ENCODE results near the gene KCTD14.
"Not testable (repeated sequence)": the region's sequence is repeated elsewhere in the genome, so short reads cannot be mapped to it uniquely, and the experiment has no call there.

KCTD14 gene

DNA sequence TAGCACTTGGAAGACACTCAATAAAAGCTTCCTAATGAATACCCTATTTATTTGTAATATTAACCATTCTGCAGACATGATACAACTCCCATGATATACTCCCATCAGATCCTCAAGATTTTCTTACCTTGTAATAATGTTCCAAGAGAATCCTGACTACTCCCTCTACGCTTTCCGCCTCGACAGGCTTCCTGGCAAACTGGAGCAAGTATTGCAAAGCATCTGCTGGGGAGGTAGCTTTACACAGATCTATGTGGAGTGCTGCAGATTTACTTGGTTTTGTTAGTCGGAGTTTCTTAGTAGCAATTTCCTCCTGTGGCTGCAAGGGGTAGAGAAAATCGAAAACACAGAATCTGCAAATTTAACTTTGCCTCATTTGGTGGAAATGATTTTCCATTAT lies 32.1 kb downstream of the KCTD14 start:
- Histone ChIP-seq H3K79me2 (ENCODE audit: control insufficient read depth, insufficient read depth, low read length) (peaks cover 11% of the 10 kb centered on the region), H2BK15ac (replicated peaks; ENCODE audit: low read depth) (no peak overlapping the region), H3K27ac (ENCODE audit: low read depth, low read length) (no peak overlapping the region), H4K5ac (ENCODE audit: low read length) (no peak overlapping the region), H4K8ac (ENCODE audit: low read depth, low read length) (no peak overlapping the region), H3K36me3 (ENCODE audit: control insufficient read depth, insufficient read depth, low read length) (no peaks in the 10 kb centered on the region), H2BK5ac (ENCODE audit: low read length) (no peak overlapping the region), H3K4ac (ENCODE audit: low read depth, low read length) (no peak overlapping the region), H2BK120ac (ENCODE audit: low read depth, low read length) (no peak overlapping the region), H3K4me1 (ENCODE audit: control insufficient read depth, low read depth, low read length) (peaks cover 4% of the 10 kb centered on the region), H3K27me3 (ENCODE audit: insufficient read depth, low read length, poor library complexity) (no peaks in the 10 kb centered on the region), H3K56ac (ENCODE audit: low read length) (no peak overlapping the region), H3K9ac (ENCODE audit: low read length) (no peak overlapping the region), H3K23ac (ENCODE audit: low read length) (no peak overlapping the region), H2AK5ac (ENCODE audit: low read length) (no peak overlapping the region), H3K4me2 (ENCODE audit: low read length) (no peak overlapping the region), H3K18ac (ENCODE audit: low read length) (no peak overlapping the region), H3K79me1 (ENCODE audit: low read length) (peaks cover 12% of the 10 kb centered on the region), H3K4me3 (ENCODE audit: low read length) (no peak overlapping the region)
- DNase-seq = no peak
- WGBS (ENCODE audit: extremely low coverage, insufficient coverage, low lambda C conversion rate) = no CpG with 5 or more reads among the region's 5 CpGs

GRCh38 chr11:77986456-77986855 lies 36.6 kb downstream of the KCTD14 start:
- WGBS (ENCODE audit: extremely low coverage, insufficient coverage, low lambda C conversion rate) = no CpG with 5 or more reads among the region's 8 CpGs
- not testable (repeated sequence) for H3K27me3 ChIP-seq (ENCODE audit: insufficient read depth, low read length, poor library complexity); H3K36me3 ChIP-seq (ENCODE audit: control insufficient read depth, insufficient read depth, low read length)

GRCh38 chr11:77981346-77981947 lies 41.6 kb downstream of the KCTD14 start:
- no peak overlapping the region for H3K4ac ChIP-seq (ENCODE audit: low read depth, low read length)

More at GRCh38 chr11:77986456-77986855, 36.6 kb downstream of the KCTD14 start:
- H3K9ac ChIP-seq (ENCODE audit: low read length); H3K23ac ChIP-seq (ENCODE audit: low read length); H3K79me1 ChIP-seq (ENCODE audit: low read length); H4K5ac ChIP-seq (ENCODE audit: low read length); H3K4me2 ChIP-seq (ENCODE audit: low read length); H2AK5ac ChIP-seq (ENCODE audit: low read length); H3K79me2 ChIP-seq (ENCODE audit: control insufficient read depth, insufficient read depth, low read length); H3K4ac ChIP-seq (ENCODE audit: low read depth, low read length); DNase-seq; H3K4me1 ChIP-seq (ENCODE audit: control insufficient read depth, low read depth, low read length); H3K18ac ChIP-seq (ENCODE audit: low read length); H3K56ac ChIP-seq (ENCODE audit: low read length); H2BK5ac ChIP-seq (ENCODE audit: low read length); H3K27ac ChIP-seq (ENCODE audit: low read depth, low read length); H4K8ac ChIP-seq (ENCODE audit: low read depth, low read length); H2BK15ac ChIP-seq (replicated peaks; ENCODE audit: low read depth); H3K4me3 ChIP-seq (ENCODE audit: low read length); H2BK120ac ChIP-seq (ENCODE audit: low read depth, low read length): not testable (repeated sequence)

DNA sequence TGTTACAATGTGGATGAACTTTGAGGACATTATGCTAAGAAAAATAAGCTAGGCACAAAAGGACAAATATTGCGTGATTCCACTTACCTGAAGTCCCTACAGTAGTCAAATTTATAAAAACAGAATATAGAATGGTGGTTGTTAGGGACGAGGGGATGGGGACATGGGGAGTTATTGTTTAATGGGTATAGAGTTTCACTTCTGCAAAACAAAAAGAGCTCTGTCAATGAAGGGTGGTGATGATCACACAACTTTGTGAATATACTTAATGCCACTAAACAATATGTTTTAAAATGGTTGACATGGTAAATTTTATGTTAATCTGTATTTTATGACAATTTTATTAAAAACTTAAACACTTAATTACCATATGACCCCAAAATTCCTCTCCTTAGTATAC lies 54.7 kb downstream of the KCTD14 start:
- H3K27me3 ChIP-seq (ENCODE audit: insufficient read depth, low read length, poor library complexity) = no peaks in the 10 kb centered on the region
- DNase-seq = no peak
- H3K4me2 ChIP-seq (ENCODE audit: low read length) = no peak overlapping the region
- H2BK15ac ChIP-seq (replicated peaks; ENCODE audit: low read depth) = no peak overlapping the region
- WGBS (ENCODE audit: extremely low coverage, insufficient coverage, low lambda C conversion rate) = no CpG with 5 or more reads among the region's 2 CpGs
- no peak overlapping the region for H2BK120ac ChIP-seq (ENCODE audit: low read depth, low read length)
- no peaks in the 10 kb centered on the region for H3K36me3 ChIP-seq (ENCODE audit: control insufficient read depth, insufficient read depth, low read length)
- no peak overlapping the region for H2AK5ac ChIP-seq (ENCODE audit: low read length)
- no peaks in the 10 kb centered on the region for H3K4me1 ChIP-seq (ENCODE audit: control insufficient read depth, low read depth, low read length)
- no peak overlapping the region for H3K4me3 ChIP-seq (ENCODE audit: low read length)
- no peak overlapping the region for H4K5ac ChIP-seq (ENCODE audit: low read length)
- H2BK5ac ChIP-seq (ENCODE audit: low read length) = no peak overlapping the region
- no peaks in the 10 kb centered on the region for H3K79me1 ChIP-seq (ENCODE audit: low read length)
- H4K8ac ChIP-seq (ENCODE audit: low read depth, low read length) = no peak overlapping the region
- H3K79me2 ChIP-seq (ENCODE audit: control insufficient read depth, insufficient read depth, low read length) = no peaks in the 10 kb centered on the region
- no peak overlapping the region for H3K4ac ChIP-seq (ENCODE audit: low read depth, low read length)
- H3K23ac ChIP-seq (ENCODE audit: low read length) = no peak overlapping the region
- H3K27ac ChIP-seq (ENCODE audit: low read depth, low read length) = no peak overlapping the region
- no peak overlapping the region for H3K56ac ChIP-seq (ENCODE audit: low read length)
- no peak overlapping the region for H3K9ac ChIP-seq (ENCODE audit: low read length)
- H3K18ac ChIP-seq (ENCODE audit: low read length) = no peak overlapping the region

More at GRCh38 chr11:77981346-77981947, 41.6 kb downstream of the KCTD14 start:
- H3K36me3 ChIP-seq (ENCODE audit: control insufficient read depth, insufficient read depth, low read length) = no peaks in the 10 kb centered on the region
- H3K56ac ChIP-seq (ENCODE audit: low read length) = no peak overlapping the region
- no peak overlapping the region for H4K5ac ChIP-seq (ENCODE audit: low read length)
- no peak overlapping the region for H2BK5ac ChIP-seq (ENCODE audit: low read length)
- no peaks in the 10 kb centered on the region for H3K4me1 ChIP-seq (ENCODE audit: control insufficient read depth, low read depth, low read length)
- no peak overlapping the region for H4K8ac ChIP-seq (ENCODE audit: low read depth, low read length)
- no peaks in the 10 kb centered on the region for H3K79me1 ChIP-seq (ENCODE audit: low read length)
- no peaks in the 10 kb centered on the region for H3K27me3 ChIP-seq (ENCODE audit: insufficient read depth, low read length, poor library complexity)
- no peak overlapping the region for H2AK5ac ChIP-seq (ENCODE audit: low read length)
- no peak overlapping the region for H3K27ac ChIP-seq (ENCODE audit: low read depth, low read length)
- no peak overlapping the region for H3K18ac ChIP-seq (ENCODE audit: low read length)
- H2BK15ac ChIP-seq (replicated peaks; ENCODE audit: low read depth) = no peak overlapping the region
- no CpG with 5 or more reads among the region's 2 CpGs for WGBS (ENCODE audit: extremely low coverage, insufficient coverage, low lambda C conversion rate)
- H2BK120ac ChIP-seq (ENCODE audit: low read depth, low read length) = no peak overlapping the region
- no peak overlapping the region for H3K4me3 ChIP-seq (ENCODE audit: low read length)
- no peak overlapping the region for H3K23ac ChIP-seq (ENCODE audit: low read length)
- H3K4me2 ChIP-seq (ENCODE audit: low read length) = no peak overlapping the region
- DNase-seq = no peak
- no peaks in the 10 kb centered on the region for H3K79me2 ChIP-seq (ENCODE audit: control insufficient read depth, insufficient read depth, low read length)
- no peak overlapping the region for H3K9ac ChIP-seq (ENCODE audit: low read length)

GRCh38 chr11:77967753-77968152 lies 55.3 kb downstream of the KCTD14 start:
- Histone ChIP-seq H3K4me1 (ENCODE audit: control insufficient read depth, low read depth, low read length) (no peaks in the 10 kb centered on the region), H2BK120ac (ENCODE audit: low read depth, low read length) (no peak overlapping the region), H3K23ac (ENCODE audit: low read length) (no peak overlapping the region)

DNA sequence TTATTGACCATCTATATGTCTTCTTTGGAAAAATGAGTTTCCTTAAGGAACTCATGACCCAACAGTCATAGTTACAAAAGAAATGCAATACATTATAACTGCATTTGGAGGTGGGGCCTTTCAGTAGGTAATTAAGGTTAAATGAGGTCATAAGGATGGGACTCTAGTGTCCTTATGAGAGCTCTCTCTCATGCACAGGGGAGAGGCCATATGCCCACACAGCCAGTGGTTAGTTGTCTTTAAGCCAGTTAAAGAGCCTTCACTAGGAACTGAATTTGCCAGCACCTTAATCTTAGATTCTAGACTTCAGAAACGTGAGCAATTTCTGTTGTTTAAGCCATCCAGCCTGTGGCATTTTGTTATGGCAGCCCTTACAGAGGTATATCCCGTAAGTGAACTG lies 56.0 kb downstream of the KCTD14 start:
- H3K27me3 ChIP-seq (ENCODE audit: insufficient read depth, low read length, poor library complexity) = no peaks in the 10 kb centered on the region
- no peaks in the 10 kb centered on the region for H3K79me1 ChIP-seq (ENCODE audit: low read length)
- H3K18ac ChIP-seq (ENCODE audit: low read length) = no peak overlapping the region
- H3K27ac ChIP-seq (ENCODE audit: low read depth, low read length) = no peak overlapping the region
- H4K5ac ChIP-seq (ENCODE audit: low read length) = no peak overlapping the region
- no CpG with 5 or more reads among the region's 2 CpGs for WGBS (ENCODE audit: extremely low coverage, insufficient coverage, low lambda C conversion rate)
- no peaks in the 10 kb centered on the region for H3K4me1 ChIP-seq (ENCODE audit: control insufficient read depth, low read depth, low read length)
- H3K4me3 ChIP-seq (ENCODE audit: low read length) = no peak overlapping the region
- H3K36me3 ChIP-seq (ENCODE audit: control insufficient read depth, insufficient read depth, low read length) = no peaks in the 10 kb centered on the region
- no peak overlapping the region for H2BK15ac ChIP-seq (replicated peaks; ENCODE audit: low read depth)
- no peak overlapping the region for H2BK120ac ChIP-seq (ENCODE audit: low read depth, low read length)
- no peak overlapping the region for H3K9ac ChIP-seq (ENCODE audit: low read length)
- H3K79me2 ChIP-seq (ENCODE audit: control insufficient read depth, insufficient read depth, low read length) = no peaks in the 10 kb centered on the region
- no peak overlapping the region for H2AK5ac ChIP-seq (ENCODE audit: low read length)
- H3K4ac ChIP-seq (ENCODE audit: low read depth, low read length) = no peak overlapping the region
- no peak overlapping the region for H3K4me2 ChIP-seq (ENCODE audit: low read length)
- no peak overlapping the region for H3K56ac ChIP-seq (ENCODE audit: low read length)
- no peak for DNase-seq
- no peak overlapping the region for H3K23ac ChIP-seq (ENCODE audit: low read length)
- H2BK5ac ChIP-seq (ENCODE audit: low read length) = no peak overlapping the region
- no peak overlapping the region for H4K8ac ChIP-seq (ENCODE audit: low read depth, low read length)

More at GRCh38 chr11:77967753-77968152, 55.3 kb downstream of the KCTD14 start:
- Histone ChIP-seq H3K56ac (ENCODE audit: low read length) (no peak overlapping the region), H3K27me3 (ENCODE audit: insufficient read depth, low read length, poor library complexity) (no peaks in the 10 kb centered on the region), H3K9ac (ENCODE audit: low read length) (no peak overlapping the region), H3K79me2 (ENCODE audit: control insufficient read depth, insufficient read depth, low read length) (no peaks in the 10 kb centered on the region), H2BK5ac (ENCODE audit: low read length) (no peak overlapping the region), H3K27ac (ENCODE audit: low read depth, low read length) (no peak overlapping the region), H4K8ac (ENCODE audit: low read depth, low read length) (no peak overlapping the region), H3K4me2 (ENCODE audit: low read length) (no peak overlapping the region), H3K18ac (ENCODE audit: low read length) (no peak overlapping the region), H2AK5ac (ENCODE audit: low read length) (no peak overlapping the region), H2BK15ac (replicated peaks; ENCODE audit: low read depth) (no peak overlapping the region), H4K5ac (ENCODE audit: low read length) (no peak overlapping the region), H3K79me1 (ENCODE audit: low read length) (no peaks in the 10 kb centered on the region), H3K4me3 (ENCODE audit: low read length) (no peak overlapping the region), H3K36me3 (ENCODE audit: control insufficient read depth, insufficient read depth, low read length) (no peaks in the 10 kb centered on the region), H3K4ac (ENCODE audit: low read depth, low read length) (no peak overlapping the region)
- DNase-seq = no peak
